CD4-positive, alpha-beta T cell treated with Interleukin-21 for 1 hour (primary cell): ENCODE data around the gene NAT9.

Experiments used
- DNase-seq: peaks from one replicate; pipeline ENCODE4 v3.0.0-alpha.2; 2020

NAT9 gene

GRCh38 chr17:74759941-74760340, 16.2 kb downstream of the NAT9 start:
- DNase-seq, result no peak

- DNase-seq, result peak; percentile 67
These were observed 16.8 kb downstream of the NAT9 start for GRCh38 chr17:74759243-74759801.

GRCh38 chr17:74758848-74759168, 17.3 kb downstream of the NAT9 start:
- DNase-seq, result no peak

- DNase-seq, result no peak
These were observed 18.0 kb downstream of the NAT9 start for GRCh38 chr17:74757931-74758847.

GRCh38 chr17:74757502-74757901, 18.6 kb downstream of the NAT9 start:
- DNase-seq, result no peak

GRCh38 chr17:74756891-74757290, 19.3 kb downstream of the NAT9 start:
- no peak for DNase-seq

GRCh38 chr17:74755533-74755932, 20.6 kb downstream of the NAT9 start:
- DNase-seq, result no peak

GRCh38 chr17:74754832-74755231, 21.3 kb downstream of the NAT9 start:
- DNase-seq, result peak; percentile 31

GRCh38 chr17:74752822-74753401, 23.2 kb downstream of the NAT9 start:
- DNase-seq, result no peak

GRCh38 chr17:74752415-74752814, 23.7 kb downstream of the NAT9 start:
- DNase-seq, result no peak

GRCh38 chr17:74750327-74751069, 25.6 kb downstream of the NAT9 start:
- DNase-seq, result no peak

- no peak for DNase-seq
These were observed 26.2 kb downstream of the NAT9 start for GRCh38 chr17:74750039-74750326.

GRCh38 chr17:74749279-74750038, 26.7 kb downstream of the NAT9 start:
- peak; percentile 33 for DNase-seq

GRCh38 chr17:74748529-74749278, 27.4 kb downstream of the NAT9 start, which contains the start of gene NHERF1:
NHERF1 (plus strand) TSS chr17:74748628; CDS start chr17:74748847, 219 bp downstream.
- DNase-seq, result peak; percentile 94

- no peak for DNase-seq
These were observed 27.9 kb downstream of the NAT9 start for GRCh38 chr17:74748279-74748528.

GRCh38 chr17:74746922-74747321, 29.2 kb downstream of the NAT9 start:
- DNase-seq, result no peak

- no peak for DNase-seq
These were observed 29.8 kb downstream of the NAT9 start for GRCh38 chr17:74746376-74746775.

- no peak for DNase-seq
These were observed 30.5 kb downstream of the NAT9 start for GRCh38 chr17:74745548-74746177.

- DNase-seq, result peak; percentile 86
These were observed 31.2 kb downstream of the NAT9 start for GRCh38 chr17:74744714-74745547.

GRCh38 chr17:74744349-74744713, 31.8 kb downstream of the NAT9 start:
- DNase-seq, result no peak

- DNase-seq, result no peak
These were observed 32.4 kb downstream of the NAT9 start for GRCh38 chr17:74743755-74744154.
